ENCODE measurements around the gene CCL5.

GRCh38 chr17:35865412-35866340 is 14.5 kb downstream of the CCL5 start:
- TF ChIP-seq CTCF (IDR thresholded peaks at IDR 0.05) (no peak), POLR2A (IDR thresholded peaks at IDR 0.05) (no peak)
